Osteoblast (primary cell): ENCODE measurements around the gene SCN2B. TPM values are rescaled to one million over a fixed set of nuclear protein-coding genes. Genes with fewer than 3 reads are reported as not detected.
A peak's percentile ranks its signal among the peaks of the same experiment; 100 is the strongest.
"Not testable (repeated sequence)": the region's sequence is repeated elsewhere in the genome, so short reads cannot be mapped to it uniquely, and the experiment has no call there.

Experiments
- DNase-seq: peaks from one replicate; pipeline ENCODE4 v3.0.0; 2011; ENCODE audit warnings: low spot score, mixed read lengths; ENCODE audit not compliant: insufficient read length; ENCODE audit errors: missing footprints
- H2AFZ ChIP-seq: 2 replicates; pipeline ENCODE4 v1.6.0; 2011; ENCODE audit warnings: mild to moderate bottlenecking, low read length
- H3K27ac ChIP-seq: 2 replicates; pipeline ENCODE4 v1.5.1; 2011; ENCODE audit warnings: mild to moderate bottlenecking, low read depth, low read length, moderate library complexity
- H3K27me3 ChIP-seq: 2 replicates; pipeline ENCODE4 v1.6.0; 2012; ENCODE audit warnings: mild to moderate bottlenecking, control low read depth, inconsistent platforms, low read length, moderate library complexity; ENCODE audit not compliant: insufficient read depth
- H3K36me3 ChIP-seq: 2 replicates; pipeline ENCODE4 v1.5.1; 2011; ENCODE audit warnings: mild to moderate bottlenecking, low read length, control low read depth, moderate library complexity; ENCODE audit not compliant: insufficient read depth
- H3K4me1 ChIP-seq: 2 replicates; pipeline ENCODE4 v1.5.1; 2011; ENCODE audit warnings: mild to moderate bottlenecking, low read length, control low read depth, moderate library complexity; ENCODE audit not compliant: insufficient read depth
- H3K4me2 ChIP-seq: 2 replicates; pipeline ENCODE4 v1.6.0; 2011; ENCODE audit warnings: mild to moderate bottlenecking, low read length; ENCODE audit not compliant: insufficient read depth
- H3K4me3 ChIP-seq: fragments of 200-600 bp; sonication (generic); 3 replicates; pipeline ENCODE4 v1.5.1; 2012; ENCODE audit warnings: mild to moderate bottlenecking, low read length, inconsistent platforms; ENCODE audit not compliant: insufficient read depth
- H3K79me2 ChIP-seq: 2 replicates; pipeline ENCODE4 v1.6.0; 2012; ENCODE audit warnings: mild to moderate bottlenecking, low read length, control low read depth, inconsistent platforms; ENCODE audit not compliant: insufficient read depth
- H3K9me3 ChIP-seq: 2 replicates; pipeline ENCODE4 v1.5.1; 2011; ENCODE audit warnings: low read depth, low read length, control low read depth
- H4K20me1 ChIP-seq: 2 replicates; pipeline ENCODE4 v1.6.0; 2012; ENCODE audit warnings: mild to moderate bottlenecking, low read length, control low read depth; ENCODE audit not compliant: insufficient read depth
- total RNA-seq: library from RNA; depleted of rRNA; stranded (reverse); fragments of >200 nt; gene quantifications from 2 replicates; pipeline ENCODE4 v1.2.3, GENCODE V29; 2012
- TF ChIP-seq, protein P1 (sequence below): IDR thresholded peaks from 2 replicates; pipeline ENCODE4 v1.5.1; 2011; ENCODE audit warnings: mild to moderate bottlenecking, low read depth, low read length, moderate library complexity; ENCODE audit errors: extremely low read depth

SCN2B gene
- total RNA-seq, 1 donor: not detected

DNA sequence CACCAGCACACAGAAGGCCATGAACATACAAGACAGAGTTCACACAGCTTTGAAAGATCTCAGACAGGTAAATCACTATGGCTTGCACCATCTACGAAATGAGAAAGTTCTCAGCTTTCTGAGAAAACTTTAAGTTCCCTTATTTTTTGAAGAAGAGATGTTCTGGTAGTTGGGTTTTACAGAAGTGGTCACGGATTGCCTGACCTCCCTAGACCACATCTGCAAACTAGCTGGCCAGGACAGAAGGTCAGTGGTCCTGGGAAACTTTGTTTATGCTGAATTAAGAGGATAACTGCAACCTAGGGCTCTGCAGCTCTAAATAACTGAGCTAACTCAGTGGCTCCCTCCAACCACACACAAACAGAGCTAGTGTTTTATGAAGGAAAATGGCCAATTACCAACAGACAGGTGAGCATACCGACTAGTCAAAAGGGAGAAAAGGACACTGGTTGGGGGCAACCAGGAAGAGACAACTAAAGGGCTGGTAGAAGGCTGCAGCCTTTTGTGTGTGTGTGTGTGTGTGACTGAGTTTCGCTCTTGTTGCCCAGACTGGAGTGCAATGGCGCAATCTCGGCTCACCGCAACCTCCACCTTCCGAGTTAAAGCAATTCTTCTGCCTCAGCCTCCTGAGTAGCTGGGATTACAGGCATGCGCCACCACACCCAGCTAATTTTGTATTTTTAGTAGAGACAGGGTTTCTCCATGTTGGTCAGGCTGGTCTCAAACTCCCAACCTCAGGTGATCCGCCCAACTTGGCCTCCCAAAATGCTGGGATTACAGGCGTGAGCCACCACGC, 8.5 kb upstream of the SCN2B start:
- Histone ChIP-seq H2AFZ (no peak overlapping the region), H3K27me3 (peaks cover 7% of the 10 kb centered on the region), H3K27ac (no peak overlapping the region), H3K4me2 (no peak overlapping the region), H3K4me1 (no peaks in the 10 kb centered on the region), H4K20me1 (no peaks in the 10 kb centered on the region), H3K79me2 (no peaks in the 10 kb centered on the region), H3K36me3 (no peaks in the 10 kb centered on the region), H3K4me3 (no peak overlapping the region), H3K9me3 (no peaks in the 10 kb centered on the region)
- DNase-seq: no peak
- TF ChIP-seq, protein P1, sequence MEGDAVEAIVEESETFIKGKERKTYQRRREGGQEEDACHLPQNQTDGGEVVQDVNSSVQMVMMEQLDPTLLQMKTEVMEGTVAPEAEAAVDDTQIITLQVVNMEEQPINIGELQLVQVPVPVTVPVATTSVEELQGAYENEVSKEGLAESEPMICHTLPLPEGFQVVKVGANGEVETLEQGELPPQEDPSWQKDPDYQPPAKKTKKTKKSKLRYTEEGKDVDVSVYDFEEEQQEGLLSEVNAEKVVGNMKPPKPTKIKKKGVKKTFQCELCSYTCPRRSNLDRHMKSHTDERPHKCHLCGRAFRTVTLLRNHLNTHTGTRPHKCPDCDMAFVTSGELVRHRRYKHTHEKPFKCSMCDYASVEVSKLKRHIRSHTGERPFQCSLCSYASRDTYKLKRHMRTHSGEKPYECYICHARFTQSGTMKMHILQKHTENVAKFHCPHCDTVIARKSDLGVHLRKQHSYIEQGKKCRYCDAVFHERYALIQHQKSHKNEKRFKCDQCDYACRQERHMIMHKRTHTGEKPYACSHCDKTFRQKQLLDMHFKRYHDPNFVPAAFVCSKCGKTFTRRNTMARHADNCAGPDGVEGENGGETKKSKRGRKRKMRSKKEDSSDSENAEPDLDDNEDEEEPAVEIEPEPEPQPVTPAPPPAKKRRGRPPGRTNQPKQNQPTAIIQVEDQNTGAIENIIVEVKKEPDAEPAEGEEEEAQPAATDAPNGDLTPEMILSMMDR: no peak

DNA sequence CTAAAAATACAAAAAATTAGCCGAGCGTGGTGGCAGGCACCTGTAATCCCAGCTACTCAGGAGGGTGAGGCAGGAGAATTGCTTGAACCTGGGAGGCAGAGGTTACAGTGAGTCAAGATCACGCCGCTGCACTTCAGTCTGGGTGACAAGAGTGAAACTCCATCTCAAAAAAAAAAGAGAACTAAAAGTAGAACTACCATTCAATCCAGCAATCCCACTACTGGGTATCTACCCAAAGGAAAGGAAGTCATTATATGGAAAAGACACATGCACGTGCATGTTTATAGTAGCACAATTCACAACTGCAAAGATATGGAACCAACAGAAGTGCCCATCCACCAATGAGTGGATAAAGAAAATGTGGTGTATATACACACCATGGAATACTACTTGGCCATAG, 7.3 kb upstream of the SCN2B start:
- not testable (repeated sequence) for DNase-seq, H3K4me2 ChIP-seq, H4K20me1 ChIP-seq, H3K4me1 ChIP-seq, H3K9me3 ChIP-seq, H3K79me2 ChIP-seq, H3K27me3 ChIP-seq, H2AFZ ChIP-seq, H3K27ac ChIP-seq, H3K4me3 ChIP-seq, H3K36me3 ChIP-seq

DNA sequence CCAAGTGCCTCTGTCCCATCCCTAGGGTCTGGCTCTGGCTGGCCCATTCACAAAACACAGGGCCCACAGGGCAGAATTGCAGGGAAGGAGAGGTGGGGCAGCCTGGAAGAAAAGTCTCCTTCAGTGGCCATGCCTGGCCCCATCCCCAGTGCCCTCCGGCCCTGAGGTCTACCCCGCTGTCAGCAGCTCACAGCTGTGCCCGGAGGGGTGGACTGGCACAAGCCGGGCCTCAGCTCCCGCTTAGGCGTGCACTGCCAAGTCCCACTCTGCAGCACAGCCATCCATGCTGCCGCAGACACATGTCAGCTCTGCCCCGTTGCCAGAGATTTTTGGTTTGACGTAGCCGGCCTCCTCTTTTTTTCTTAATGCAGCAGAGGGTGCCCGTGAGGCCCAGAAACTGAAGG, 3.9 kb upstream of the SCN2B start:
- Histone ChIP-seq H3K4me2 (no peak overlapping the region), H3K36me3 (no peaks in the 10 kb centered on the region), H3K4me1 (no peaks in the 10 kb centered on the region), H4K20me1 (no peaks in the 10 kb centered on the region), H3K79me2 (no peaks in the 10 kb centered on the region), H3K4me3 (no peak overlapping the region), H3K27ac (no peak overlapping the region), H3K27me3 (peaks cover 19% of the 10 kb centered on the region), H2AFZ (peak overlapping the region; percentile 22), H3K9me3 (no peaks in the 10 kb centered on the region)
- no peak for DNase-seq
- TF ChIP-seq, protein P1: no peak

DNA sequence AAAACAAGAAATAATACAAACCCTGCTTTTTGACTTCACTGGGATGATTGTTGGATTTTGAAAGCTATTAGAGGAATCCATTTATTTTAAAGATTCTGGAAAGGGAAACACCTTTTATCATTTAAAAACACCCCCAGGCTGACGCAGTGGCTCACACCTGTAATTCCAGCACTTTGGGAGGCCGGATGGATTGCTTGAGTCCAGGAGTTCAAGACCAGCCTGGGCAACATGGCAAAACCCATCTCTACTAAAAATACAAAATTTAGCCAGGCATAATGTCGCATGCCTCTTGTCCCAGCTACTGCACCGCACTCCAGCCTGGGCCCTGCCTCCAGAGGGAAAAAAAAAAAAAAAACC, 317 bp upstream of the SCN2B start:
- no peaks in the 10 kb centered on the region for H4K20me1 ChIP-seq
- no peak overlapping the region for H3K4me2 ChIP-seq

More for the DNA sequence above, 317 bp upstream of the SCN2B start:
- no peak overlapping the region for H3K27ac ChIP-seq
- H3K27me3 ChIP-seq: peaks cover 34% of the 10 kb centered on the region
- DNase-seq: no peak
- no peaks in the 10 kb centered on the region for H3K36me3 ChIP-seq
- H3K4me1 ChIP-seq: no peaks in the 10 kb centered on the region
- TF ChIP-seq, protein P1: no peak
- no peaks in the 10 kb centered on the region for H3K9me3 ChIP-seq
- H3K4me3 ChIP-seq: no peak overlapping the region
- H3K79me2 ChIP-seq: no peaks in the 10 kb centered on the region
- H2AFZ ChIP-seq: no peak overlapping the region
